Activated CD8-positive, alpha-beta memory T cell treated with anti-CD3 and anti-CD28 coated beads, Interleukin-2, amount 50 U/mL, for 24 hours (primary cell): ENCODE data around the gene TAX1BP3.
"Not testable (repeated sequence)": the region's sequence is repeated elsewhere in the genome, so short reads cannot be mapped to it uniquely, and the experiment has no call there.

Experiments
- DNase-seq: peaks from one replicate; pipeline ENCODE4 v3.0.0-alpha.2; 2020; ENCODE audit errors: extremely low read depth

TAX1BP3 gene

GRCh38 chr17:3668279-3669084, at the start of gene TAX1BP3, which contains the start of gene EMC6:
Gene TAX1BP3 (minus strand): TSS chr17:3668578. CDS start chr17:3668526, 52 bp downstream.
Gene EMC6 (plus strand): TSS chr17:3668812. CDS start chr17:3669147, 335 bp downstream.
- peak; percentile 94 for DNase-seq

DNA sequence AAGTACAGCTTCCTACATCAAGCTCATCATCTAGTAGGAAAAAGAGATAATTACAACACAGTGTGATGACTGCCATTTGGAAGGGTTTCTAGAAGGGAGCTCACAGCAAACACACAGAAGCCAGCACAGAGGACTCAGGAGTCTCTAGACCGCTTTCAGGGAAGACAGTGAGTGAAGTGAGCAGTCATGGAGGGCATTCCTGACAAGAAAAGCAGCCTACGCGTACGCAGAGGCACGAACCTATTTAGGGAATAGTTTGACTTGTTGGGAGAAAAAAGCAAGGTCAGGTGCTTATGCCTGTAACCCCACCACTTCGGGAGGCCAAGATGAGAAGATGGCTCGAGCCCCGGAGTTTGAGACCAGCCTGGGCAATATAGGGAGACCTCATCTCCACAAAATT, 46.9 kb upstream of the TAX1BP3 start:
- DNase-seq, result no peak

DNA sequence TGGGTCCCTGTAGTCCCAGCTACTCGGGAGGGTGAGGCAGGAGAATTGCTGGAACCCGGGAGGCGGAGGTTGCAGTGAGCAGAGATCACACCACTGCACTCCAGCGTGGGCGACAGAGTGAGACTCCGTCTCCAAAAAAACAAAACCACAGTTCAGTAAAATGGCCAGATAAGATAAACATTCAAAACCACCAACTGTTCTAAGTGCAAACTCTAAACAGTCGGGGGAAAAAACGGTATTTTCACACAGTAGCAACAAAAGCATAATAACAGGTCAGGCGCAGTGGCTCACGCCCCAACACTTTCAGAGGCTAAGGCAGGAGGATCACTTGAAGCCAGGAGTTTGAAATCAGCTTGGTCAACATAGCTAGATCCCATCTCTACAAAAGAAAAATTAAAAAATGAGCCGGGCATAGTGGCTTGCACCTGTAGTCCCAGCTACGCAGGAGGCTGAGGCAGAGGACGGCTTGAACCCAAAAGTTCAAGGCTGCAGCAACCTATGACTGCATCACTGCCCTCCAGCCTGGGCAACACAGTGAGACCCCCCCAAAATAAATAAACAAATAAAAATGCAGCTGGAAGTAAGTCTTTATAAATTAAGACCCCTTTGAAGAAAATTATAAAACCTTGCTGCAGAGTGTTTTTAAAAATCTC, 44.6 kb upstream of the TAX1BP3 start:
- DNase-seq, result no peak

DNA sequence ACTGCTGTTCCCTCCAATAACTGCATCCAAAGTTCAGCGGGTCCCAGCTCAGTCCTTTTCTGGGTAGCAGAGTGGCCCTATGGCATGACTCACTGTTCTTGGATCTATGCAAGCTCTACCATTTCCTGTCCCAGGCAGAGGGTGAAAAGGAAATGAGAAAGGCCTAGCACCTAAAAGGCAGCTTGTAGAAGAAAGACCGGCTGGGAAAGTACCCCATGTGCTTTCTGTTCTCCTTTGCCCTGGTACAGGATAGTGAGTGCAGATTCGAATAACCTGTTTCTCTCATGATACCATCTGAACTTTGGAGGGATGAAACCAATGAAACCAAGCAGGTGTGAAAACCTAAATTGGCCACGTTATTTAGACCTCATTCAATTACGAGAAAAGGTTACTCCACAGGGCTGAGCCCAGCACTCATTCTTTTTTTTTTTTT, 42.6 kb upstream of the TAX1BP3 start:
- DNase-seq, result peak; percentile 58

GRCh38 chr17:3708366-3708765, 40.0 kb upstream of the TAX1BP3 start:
- no peak for DNase-seq

GRCh38 chr17:3705718-3705984, 37.3 kb upstream of the TAX1BP3 start:
- DNase-seq, result not testable (repeated sequence)

GRCh38 chr17:3704931-3705717, 36.7 kb upstream of the TAX1BP3 start:
- no peak for DNase-seq

DNA sequence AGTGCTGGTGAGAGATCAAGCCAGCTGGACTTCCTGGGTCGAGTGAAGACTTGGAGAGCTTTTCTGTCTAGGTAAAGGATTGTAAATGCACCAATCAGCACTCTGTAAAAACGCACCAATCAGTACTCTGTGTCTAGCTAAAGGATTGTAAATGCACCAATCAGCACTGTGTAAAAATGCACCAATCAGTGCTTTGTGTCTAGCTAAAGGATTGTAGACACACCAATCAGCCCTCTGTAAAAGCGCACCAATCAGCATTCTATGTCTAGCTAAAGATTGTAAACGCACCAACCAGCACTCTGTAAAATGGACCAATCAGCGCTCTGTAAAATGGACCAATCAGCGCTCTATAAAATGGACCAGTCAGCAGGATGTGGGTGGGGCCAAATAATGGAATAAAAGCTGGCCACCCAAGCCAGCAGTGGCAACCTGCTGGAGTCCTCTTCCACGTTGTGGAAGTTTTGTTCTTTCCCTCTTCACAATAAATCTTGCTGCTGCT, 33.7 kb upstream of the TAX1BP3 start:
- DNase-seq, result not testable (repeated sequence)

- no peak for DNase-seq
These were observed 31.6 kb upstream of the TAX1BP3 start for GRCh38 chr17:3699951-3700350.

- no peak for DNase-seq
These were observed 29.8 kb upstream of the TAX1BP3 start for GRCh38 chr17:3698139-3698538.

- DNase-seq, result no peak
These were observed 28.7 kb upstream of the TAX1BP3 start for GRCh38 chr17:3697103-3697476.

- DNase-seq, result no peak
These were observed 27.5 kb upstream of the TAX1BP3 start, which contains the start of gene P2RX5 for GRCh38 chr17:3695723-3696411. Gene P2RX5 (minus strand): TSS chr17:3696155. CDS start chr17:3696005, 150 bp downstream.

DNA sequence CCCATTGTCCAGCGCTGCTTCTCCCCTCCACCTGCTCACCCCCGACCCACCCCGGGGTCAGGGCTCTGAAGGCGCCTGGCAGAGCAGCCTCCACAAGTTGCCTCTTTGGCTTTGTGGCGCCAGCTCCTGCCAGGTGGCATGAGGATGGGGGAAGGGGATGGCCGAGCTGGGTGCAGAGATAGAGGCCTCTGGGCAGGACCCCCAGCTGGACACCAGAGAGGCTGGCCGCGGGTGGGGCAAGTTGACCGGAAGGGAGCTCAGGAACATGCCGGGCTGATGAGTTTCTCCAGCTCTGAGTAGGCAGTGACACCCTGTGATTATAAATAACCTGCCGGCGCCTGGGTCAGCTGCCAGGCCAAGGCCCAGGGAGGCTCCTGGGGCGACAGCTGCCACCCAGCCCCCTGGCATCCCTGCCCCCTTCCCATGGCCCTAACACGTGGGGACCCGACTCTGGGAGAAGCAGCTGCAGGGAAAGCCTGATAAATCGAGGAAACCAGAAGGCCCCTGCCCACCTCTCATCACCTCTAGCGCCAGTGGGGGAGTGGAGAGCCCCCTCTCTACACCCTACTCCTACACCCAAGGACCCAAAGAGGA, 26.8 kb upstream of the TAX1BP3 start:
- no peak for DNase-seq

DNA sequence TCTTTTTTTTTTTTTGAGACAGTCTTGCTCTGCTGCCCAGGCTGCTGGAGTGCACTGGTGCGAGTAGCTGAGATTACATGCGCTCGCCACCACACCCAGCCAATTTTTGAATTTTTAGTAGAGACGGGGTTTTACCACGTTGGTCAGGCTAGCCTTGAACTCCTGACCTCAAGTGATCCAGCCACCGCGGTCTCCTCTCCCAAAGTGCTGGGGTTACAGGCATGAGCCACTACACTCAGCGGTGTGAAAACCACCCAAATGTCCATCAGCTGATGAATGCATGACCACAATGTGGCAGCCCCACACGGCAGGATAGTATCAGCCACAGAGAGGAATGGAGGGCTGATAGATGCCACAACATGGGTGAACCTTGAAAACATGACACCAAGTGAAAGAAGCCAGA, 25.5 kb upstream of the TAX1BP3 start:
- peak; percentile 19 for DNase-seq

DNA sequence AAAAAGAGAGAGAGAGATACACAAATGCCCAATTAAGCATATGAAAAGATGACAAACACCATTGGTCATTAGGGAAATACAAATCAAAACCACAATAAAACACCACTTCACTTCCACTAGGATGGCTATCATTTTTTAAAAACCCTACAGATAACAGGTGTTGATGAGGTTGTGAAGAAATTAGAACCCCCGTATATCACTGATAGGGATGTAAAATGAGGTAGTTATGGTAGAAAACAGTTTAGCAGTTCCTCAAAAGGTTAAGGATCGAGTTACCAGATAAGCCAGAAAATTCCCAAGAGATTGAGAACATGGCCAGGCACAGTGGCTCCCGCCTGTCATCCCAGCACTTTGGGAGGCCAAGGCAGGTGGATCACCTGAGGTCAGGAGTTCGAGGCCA, 24.8 kb upstream of the TAX1BP3 start:
- DNase-seq, result no peak

DNA sequence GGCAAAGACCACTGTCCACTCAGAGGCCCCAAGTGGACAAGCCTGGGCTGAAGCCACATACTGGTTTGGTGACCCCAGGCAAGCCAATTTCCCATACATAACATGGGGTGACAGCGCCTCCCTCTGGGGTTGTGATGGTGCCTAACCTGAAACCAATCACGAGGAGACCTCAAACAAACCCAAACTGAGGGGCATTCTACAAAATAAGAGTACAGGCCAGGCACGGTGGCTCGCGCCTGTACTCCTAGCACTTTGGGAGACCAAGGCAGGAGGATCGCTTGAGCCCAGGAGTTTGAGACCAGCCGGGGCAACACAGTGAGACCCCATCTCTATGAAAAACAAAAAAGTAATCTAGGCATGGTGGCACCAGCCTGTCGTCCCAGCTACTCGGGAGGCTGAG, 24.0 kb upstream of the TAX1BP3 start:
- no peak for DNase-seq

GRCh38 chr17:3691617-3692067, 23.3 kb upstream of the TAX1BP3 start:
- DNase-seq, result no peak

DNA sequence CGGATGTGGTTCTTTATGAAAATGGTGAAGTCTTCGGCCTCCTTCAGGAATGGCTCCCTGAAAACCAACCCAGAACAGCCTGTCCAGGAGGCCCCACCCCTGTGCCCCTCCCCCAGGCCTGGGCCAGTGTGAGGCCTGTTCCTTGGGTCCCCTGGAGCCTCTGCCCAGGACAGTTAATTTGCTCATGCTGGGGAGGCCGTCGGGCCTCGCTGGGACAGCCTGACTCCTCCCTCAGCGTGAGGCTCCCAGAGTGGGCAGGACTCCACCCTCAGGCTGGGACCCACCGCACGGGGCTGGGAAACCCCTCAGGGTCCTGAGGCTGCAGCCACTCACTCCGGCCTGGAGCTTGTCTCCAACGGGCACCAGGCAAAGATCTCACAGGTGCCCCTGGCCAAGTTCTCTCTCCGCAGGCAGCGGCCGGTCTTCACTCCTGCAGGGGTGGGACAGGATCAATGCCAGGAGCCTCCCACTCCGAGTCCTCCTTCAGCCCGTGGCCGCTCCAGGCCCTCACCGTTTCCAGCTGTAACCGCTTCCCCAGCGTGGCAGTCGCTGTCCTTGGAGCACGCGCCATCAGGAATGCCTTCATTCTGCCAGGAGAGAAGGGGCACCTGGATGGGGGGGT, 21.8 kb upstream of the TAX1BP3 start:
- DNase-seq, result no peak

DNA sequence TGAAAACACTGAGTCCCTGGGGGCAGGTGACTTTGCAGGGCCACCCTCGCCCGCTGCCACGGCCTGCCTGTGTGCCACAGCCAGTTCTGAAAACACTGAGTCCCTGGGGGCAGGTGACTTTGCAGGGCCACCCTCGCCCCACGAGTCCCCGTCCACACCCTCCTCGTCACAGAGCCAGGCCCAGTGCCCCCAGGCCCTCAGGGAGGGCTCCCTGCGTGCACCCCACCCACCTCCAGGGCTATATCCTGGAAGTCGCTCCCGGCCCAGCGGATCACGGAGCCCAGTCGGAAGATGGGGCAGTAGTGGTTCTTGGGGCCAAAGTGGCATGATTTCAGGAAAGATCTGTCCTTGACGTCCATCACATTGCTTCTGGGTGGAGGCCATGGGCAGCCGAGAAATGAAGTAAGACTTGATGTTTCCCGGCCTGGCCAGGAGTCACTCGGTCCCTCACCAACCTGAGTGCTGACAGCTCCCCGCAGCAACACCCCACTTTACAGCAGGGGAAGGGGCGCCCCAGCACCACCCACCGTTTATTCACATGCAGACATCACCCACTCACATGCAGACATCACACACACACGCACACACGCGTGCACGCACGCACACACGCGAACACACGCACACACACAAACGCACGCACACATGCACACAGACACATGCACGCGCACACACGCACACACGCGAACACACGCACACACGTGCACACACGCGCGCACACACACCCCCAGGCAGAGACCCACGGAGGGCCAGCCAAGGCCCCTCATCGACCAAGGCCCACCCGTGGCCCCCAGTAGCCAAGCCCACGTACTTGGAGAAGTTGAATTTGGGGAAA, 21.1 kb upstream of the TAX1BP3 start:
- no peak for DNase-seq

DNA sequence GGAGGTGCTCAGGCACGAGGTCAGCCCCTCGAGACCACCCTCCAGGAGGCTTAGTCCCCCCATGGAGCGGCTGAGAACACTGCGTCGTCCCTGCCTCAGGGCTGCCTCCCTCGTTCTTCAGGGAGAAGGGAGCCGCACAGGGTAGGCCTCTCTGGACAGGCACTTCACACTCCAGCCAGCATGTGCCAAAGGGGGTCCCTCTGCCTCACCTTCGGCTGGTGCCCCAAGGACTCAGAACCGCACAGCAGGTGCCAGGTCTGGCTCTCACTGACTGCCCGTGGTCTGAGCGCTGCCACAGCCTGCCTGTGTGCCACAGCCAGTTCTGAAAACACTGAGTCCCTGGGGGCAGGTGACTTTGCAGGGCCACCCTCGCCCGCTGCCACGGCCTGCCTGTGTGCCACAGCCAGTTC, 20.5 kb upstream of the TAX1BP3 start:
- no peak for DNase-seq
